NCI-H2227 (cell line): ENCODE results near the gene SDK2.

ENCODE experiments used
- DNase-seq: peaks from one replicate; lab custom pipeline; 2025; ENCODE audit not compliant: unreplicated experiment; lab: John Stamatoyannopoulos, UW

Gene SDK2

DNA sequence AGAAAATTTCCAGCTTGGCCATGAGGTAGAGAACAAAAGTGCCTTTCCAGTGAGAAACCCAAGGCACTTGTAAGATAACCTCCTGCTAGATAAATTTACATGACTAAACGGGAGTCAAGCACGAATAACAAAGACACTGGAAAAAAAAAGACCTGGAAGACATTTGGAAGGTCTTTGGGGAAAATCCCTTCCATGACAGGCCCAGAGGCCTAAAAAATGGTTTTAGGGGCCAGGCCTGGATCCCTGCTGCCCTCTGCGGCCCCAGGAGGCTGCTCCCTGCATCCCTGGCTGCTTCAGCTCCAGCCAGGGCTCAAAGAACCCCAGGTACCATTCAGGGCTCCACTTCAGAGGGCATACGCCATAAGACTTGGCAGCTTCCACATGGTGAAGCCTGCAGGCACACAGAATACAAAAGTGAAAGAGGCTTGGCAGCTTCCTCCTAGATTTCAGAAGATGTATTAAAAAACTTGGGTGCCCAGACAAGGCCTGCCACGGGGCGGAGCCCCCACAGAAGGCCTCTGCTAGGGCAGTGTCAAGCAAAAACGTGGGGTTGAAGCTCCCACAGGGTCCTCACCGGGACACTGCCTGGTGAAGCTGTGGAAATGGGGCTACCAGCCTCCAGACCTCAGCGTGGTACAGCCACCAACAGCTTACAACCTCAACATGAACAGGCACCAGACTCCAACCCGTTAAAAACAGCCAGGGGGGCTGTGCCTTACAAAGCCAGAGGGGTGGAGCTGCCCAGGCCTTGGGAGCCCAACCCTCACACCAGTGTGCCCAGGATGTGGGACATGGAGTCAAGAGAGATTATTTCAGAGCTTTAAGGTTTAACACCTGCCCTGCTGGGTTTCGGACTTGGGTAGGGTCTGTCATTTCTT, 77.1 kb downstream of the SDK2 start:
- DNase-seq: no peak

GRCh38 chr17:73564843-73565242, 79.4 kb downstream of the SDK2 start:
- no peak for DNase-seq

DNA sequence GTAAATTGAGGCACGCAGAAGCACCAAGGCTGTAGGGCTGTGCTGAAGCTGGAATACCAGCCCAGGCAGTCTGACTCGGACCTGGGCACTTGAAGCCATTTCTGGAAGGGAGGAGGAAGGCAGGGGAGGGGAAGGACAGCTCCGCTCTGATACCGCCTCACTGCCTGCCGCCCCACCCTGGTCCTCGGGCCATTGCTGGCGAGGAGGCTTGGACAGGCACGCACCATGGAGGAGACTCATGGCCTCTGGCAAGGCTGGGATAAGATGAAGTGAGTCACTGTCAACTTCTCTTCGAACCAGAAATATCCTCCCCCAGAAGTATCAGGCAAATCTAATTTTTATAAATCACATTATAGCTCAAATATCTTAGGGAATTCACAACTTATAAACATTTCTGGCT, 81.3 kb downstream of the SDK2 start:
- no peak for DNase-seq

DNA sequence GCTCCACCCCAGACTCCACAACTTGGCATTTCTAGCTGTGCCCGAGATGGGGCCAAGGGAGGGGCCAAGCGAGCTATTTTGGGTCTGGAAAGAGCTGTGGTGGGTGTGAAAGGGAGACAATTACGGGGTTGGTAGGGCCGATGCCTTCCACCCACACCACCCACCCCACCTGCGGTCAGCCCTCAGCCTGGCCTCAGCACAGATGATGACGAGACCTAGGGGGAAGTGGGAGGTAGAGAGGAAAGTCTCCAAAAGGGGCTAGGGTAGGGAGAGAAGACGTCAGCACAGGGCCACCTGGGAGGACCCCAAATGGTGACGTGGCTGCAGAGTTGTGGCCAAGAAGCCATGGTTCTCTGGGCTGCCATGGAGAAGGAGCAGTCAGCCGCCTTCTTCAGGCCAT, 83.1 kb downstream of the SDK2 start:
- DNase-seq: no peak

DNA sequence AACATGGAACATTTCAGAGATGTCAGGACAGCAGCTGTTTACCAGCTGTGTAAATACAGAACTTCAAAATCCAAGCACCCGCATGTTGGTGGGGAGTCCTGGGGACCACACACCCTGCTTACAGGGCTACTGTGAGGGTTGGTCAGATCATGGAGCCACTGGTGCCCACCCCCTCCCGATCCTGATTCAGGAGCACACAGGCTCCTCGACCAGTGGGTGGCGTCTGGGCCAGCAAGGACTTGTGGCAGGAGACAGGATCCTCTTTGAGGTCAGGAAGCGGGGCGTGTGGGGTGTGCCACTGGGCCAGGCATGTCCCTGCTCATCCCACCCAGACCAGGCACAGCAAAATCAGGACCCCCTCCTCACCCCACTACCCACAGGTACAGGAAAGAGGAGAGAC, 83.6 kb downstream of the SDK2 start:
- no peak for DNase-seq

- DNase-seq: no peak
Observed at GRCh38 chr17:73559532-73559931, 84.7 kb downstream of the SDK2 start.

GRCh38 chr17:73555199-73555960, 88.9 kb downstream of the SDK2 start:
- DNase-seq: no peak

GRCh38 chr17:73554498-73554897, 89.7 kb downstream of the SDK2 start:
- DNase-seq: no peak

DNA sequence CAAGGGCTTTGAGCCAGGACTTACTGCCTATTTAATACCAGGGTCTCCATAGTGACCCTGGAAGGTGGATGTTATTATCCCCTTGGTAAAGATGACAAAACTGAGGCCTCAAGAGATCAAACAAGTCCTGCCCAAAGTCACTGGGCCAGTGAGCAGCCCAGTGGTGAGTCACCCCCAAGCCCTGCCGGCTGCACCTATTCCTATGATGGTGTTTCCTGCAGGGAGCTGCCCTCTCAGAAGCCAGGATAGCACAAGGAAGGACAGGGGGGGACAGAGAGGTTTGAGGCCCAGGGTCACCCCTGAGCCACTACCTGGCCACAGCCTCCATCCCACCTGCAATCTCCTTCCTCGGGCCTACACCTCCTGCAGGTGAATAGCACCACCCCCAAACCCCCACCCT, 90.9 kb downstream of the SDK2 start:
- no peak for DNase-seq

DNA sequence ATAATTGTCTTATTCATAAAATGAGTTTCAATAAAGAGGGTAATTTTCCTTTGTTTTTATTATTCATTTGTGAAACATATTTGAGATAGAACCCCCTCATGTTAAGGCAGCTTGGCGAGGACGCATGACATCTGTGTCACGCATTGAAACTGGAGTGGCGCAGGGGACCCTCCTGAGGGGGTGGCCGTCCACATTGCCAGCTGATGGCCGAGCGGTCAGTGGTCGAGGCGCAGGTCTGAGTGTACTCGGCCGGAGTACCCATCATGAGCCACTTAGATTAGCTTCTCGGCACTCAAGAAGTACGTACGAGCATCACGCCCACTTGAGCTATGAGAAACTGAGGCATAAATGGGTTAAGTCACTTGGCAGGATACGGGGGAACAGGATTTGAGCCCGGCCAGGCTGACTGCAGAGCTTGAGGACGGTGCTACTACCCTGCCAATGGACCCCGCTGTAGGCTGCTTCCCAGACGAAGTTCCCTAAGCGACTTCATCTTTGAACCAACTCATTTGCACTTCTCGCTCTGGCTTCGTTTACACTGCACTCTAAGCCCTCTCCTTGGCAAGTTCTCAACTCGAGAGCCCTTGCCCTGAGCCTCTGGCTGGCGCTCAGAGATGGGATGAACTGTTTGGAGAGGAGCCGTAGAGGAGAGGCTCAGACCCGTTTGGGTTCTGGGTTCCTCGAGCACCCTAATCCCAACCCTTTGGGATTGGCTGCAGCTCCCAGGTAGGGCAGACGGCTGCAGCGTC, 91.8 kb downstream of the SDK2 start:
- no peak for DNase-seq

- peak; percentile 11 for DNase-seq
Observed at GRCh38 chr17:73551759-73552158, 92.5 kb downstream of the SDK2 start.

- no peak for DNase-seq
Observed at GRCh38 chr17:73551144-73551543, 93.1 kb downstream of the SDK2 start.

DNA sequence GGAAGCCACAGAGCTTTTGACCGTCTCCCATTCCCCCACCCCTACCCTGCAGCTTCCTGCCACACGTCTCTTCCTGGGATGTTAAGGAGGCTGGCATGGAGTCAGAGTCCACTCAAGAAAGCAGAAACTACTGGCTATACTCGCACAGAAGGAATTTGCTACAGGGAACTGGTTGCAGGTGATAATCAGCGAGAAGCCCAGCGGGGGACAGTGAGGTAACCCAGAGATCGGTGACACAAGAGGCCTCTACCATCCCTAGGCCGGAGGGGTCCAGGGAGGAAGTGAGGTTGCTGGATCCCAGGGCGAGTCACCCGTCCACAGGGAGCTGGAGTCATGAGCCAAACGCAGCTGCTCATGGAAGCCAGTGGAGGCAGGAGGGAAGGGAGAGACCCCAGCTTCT, 93.7 kb downstream of the SDK2 start:
- no peak for DNase-seq

DNA sequence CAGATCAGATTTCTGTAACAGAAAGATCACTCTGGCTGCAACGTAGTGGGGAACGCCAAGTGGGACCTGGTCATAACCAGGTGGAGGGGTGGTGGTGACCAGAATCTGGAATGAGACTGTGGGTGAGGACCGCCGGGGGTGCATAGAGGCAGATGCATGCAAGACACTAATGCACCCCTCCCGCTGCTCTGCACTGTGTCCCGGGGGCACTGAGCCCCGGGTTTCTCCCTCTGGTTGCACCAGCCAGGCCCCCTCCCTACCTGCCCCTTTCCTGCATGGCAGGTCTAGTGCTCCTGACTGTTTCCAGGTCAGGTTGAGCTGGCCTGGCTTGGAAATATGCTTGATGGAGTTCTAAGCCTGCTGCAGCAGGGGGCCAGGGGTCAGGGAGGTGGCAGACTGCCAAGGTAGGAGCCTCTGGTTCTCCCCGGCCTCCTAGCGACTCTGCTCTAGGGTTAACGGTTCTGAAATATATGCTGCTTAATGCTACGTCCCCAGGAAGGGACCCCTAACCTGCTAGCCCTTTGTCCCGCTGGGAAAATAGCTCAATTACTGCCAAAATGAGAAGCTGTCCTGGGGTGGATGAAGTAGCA, 94.3 kb downstream of the SDK2 start:
- peak; percentile 9 for DNase-seq

DNA sequence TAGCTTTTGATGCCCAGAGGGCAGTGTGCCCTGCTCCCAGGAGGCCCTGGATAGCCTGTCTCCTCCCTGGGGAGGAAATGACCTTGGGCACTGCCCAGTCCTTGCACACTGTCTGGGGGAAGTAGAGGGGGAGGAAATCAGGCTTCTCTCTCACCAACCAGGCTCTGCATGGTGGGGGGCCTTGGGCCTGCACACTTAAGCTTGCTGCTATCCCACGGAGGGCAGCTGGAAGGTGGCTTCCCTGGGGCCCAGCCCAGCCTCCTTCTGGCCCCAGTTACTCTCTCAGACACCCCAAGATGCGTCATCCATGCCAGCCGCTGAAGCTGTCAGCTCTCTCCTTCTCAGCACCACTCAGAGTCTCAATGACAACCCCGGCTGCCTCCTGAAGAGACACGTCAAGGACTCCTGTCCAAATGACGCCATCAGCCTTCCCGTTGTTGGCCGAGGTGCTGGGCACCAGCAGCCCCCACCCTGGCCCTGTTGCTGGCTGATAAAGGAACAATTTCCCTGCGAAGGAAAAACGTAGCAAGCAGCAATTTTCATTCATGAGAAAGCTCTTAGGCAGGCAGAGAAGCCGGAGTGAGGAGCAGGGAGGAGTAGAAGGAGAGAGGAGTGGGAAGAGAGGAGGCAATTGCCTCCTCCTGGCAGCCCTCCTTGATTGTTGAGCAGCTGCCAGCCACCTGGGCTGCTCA, 95.5 kb downstream of the SDK2 start:
- peak; percentile 40 for DNase-seq

GRCh38 chr17:73547790-73548189, 96.5 kb downstream of the SDK2 start:
- no peak for DNase-seq

DNA sequence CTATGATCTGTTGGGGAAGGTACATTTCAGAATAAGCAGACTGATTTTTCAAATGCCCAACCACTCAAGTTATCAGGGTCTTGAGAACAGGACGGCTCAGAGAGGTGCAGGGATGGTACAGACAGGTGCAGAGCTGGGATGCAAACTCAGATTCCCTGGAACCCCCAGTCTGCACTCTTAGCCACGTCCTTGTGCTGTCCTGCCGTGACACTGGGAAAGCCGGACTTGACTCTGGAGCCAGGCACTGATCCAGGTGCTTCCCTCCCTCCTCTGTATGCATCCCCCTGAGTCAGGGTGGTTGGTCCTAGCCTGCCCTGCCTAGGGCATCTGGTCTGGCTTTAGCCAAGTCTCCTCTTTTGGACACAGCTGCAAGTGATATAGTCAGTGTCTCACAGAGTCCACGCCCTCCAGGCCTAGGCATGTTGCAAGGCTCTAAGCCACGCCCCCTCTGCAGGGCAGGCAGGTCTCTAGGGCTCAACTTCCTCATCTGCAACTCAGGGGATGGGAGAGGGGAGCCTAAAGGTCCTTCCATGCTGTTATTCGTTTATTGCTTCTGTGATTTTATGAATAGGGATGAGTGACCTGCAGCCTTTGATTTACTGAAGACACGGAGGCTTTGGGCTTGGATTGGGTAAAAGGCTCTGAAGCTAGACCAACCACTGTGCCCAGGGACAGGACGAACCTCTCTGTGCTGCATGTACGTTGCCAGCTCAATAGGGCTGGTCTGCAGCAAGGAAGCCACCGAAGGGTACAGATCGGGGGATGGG, 97.3 kb downstream of the SDK2 start:
- peak; percentile 42 for DNase-seq

DNA sequence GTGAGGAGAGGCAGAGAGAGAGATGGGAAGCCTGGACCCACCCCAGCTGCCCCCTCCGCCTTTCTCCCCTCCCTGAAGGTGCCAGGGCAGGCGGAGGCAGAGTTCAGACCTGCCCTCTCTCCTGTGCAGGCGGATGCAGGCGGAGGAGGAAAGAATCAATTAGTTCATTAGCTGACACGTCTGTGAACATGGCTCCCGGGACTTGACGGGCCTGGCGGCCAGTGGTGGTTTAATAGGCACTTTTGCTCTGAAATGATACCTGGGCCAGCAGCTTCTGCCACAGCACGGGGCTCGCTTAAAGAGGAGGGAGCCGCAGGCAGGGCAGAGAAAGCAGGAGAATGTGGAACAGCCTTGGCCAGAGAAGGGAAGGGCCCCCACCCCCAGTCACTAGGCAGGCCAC, 98.1 kb downstream of the SDK2 start:
- DNase-seq: peak; percentile 27

- DNase-seq: no peak
Observed at GRCh38 chr17:73545109-73546032, 98.9 kb downstream of the SDK2 start.
